SU-DHL-6 (cell line): Measurements from ENCODE around the gene SLC27A4.

Experiments
- H2AFZ ChIP-seq: fragments of 200-600 bp; sonication (generic); 2 replicates; pipeline ENCODE4 v1.6.1; 2014; ENCODE audit warnings: low read depth, mild to moderate bottlenecking, moderate library complexity, mixed read lengths, antibody characterized with exemption, low read length; ENCODE audit not compliant: severe bottlenecking
- H3F3A ChIP-seq: fragments of 200-600 bp; shearing (Covaris generic); 2 replicates; pipeline ENCODE4 v1.6.0; 2016; ENCODE audit warnings: antibody characterized with exemption, mild to moderate bottlenecking; ENCODE audit not compliant: insufficient read depth
- H3K27ac ChIP-seq: fragments of 200-600 bp; sonication (generic); 2 replicates; pipeline ENCODE4 v1.5.1; 2016; ENCODE audit warnings: low read depth, mild to moderate bottlenecking, low read length, moderate library complexity, mixed read lengths
- H3K27me3 ChIP-seq: fragments of 200-600 bp; sonication (generic), shearing (Covaris generic); 2 replicates; pipeline ENCODE4 v1.6.0; 2014; ENCODE audit warnings: mild to moderate bottlenecking, low read length
- H3K36me3 ChIP-seq: fragments of 200-600 bp; sonication (generic); 2 replicates; pipeline ENCODE4 v1.6.1; 2014; ENCODE audit warnings: mild to moderate bottlenecking, low read length, mixed read lengths
- H3K4me2 ChIP-seq: fragments of 300-600, 200-600 bp; shearing (Covaris generic), sonication (generic); 2 replicates; pipeline ENCODE4 v1.6.0; 2014; ENCODE audit warnings: low read length, low read depth, mild to moderate bottlenecking; ENCODE audit not compliant: poor library complexity, severe bottlenecking
- H3K4me3 ChIP-seq: fragments of 200-600 bp; sonication (generic); 2 replicates; pipeline ENCODE4 v1.5.1; 2014; ENCODE audit warnings: antibody characterized with exemption, low read length, mild to moderate bottlenecking, mixed read lengths; ENCODE audit not compliant: insufficient read depth, poor library complexity, severe bottlenecking
- H3K79me2 ChIP-seq: fragments of 200-600 bp; sonication (generic); 2 replicates; pipeline ENCODE4 v1.6.1; 2014; ENCODE audit warnings: mild to moderate bottlenecking, low read length, moderate library complexity; ENCODE audit not compliant: insufficient read depth
- H3K9ac ChIP-seq: fragments of 200-600 bp; sonication (generic); 2 replicates; pipeline ENCODE4 v1.7.0; 2014; ENCODE audit warnings: mild to moderate bottlenecking, low read length
- H3K9me2 ChIP-seq: fragments of 200-600 bp; sonication (generic); replicated peaks from 2 replicates; pipeline ENCODE4 v1.6.1; 2014; ENCODE audit warnings: low read length; ENCODE audit not compliant: insufficient read depth
- H3K9me3 ChIP-seq: fragments of 200-600 bp; sonication (generic); 2 replicates; pipeline ENCODE4 v1.6.1; 2014; ENCODE audit warnings: low read length, mixed read lengths; ENCODE audit not compliant: insufficient read depth
- H4K20me1 ChIP-seq: fragments of 200-600 bp; sonication (generic); 2 replicates; pipeline ENCODE4 v1.6.1; 2014; ENCODE audit warnings: low read depth, mild to moderate bottlenecking, antibody characterized with exemption, low read length, moderate library complexity, mixed read lengths
- CTCF ChIP-seq: fragments of 200-600 bp; sonication (generic); IDR thresholded peaks from one replicate; pipeline ENCODE4 v1.5.1; 2017; ENCODE audit warnings: antibody characterized with exemption, mild to moderate bottlenecking, low read length, moderate library complexity; ENCODE audit not compliant: insufficient read depth, poor library complexity, severe bottlenecking
- EZH2phosphoT487 ChIP-seq: fragments of 200-600 bp; sonication (generic), shearing (Covaris generic); conservative IDR thresholded peaks from 2 replicates; pipeline ENCODE4 v1.6.1; 2018; ENCODE audit warnings: mild to moderate bottlenecking, antibody characterized with exemption, low read length, moderate library complexity, mixed read lengths

SLC27A4 gene

GRCh38 chr9:128298535-128299482 is 41.5 kb upstream of the SLC27A4 start:
- Histone ChIP-seq H3K9ac (no peak overlapping the region), H3K27me3 (no peaks in the 10 kb centered on the region), H3K79me2 (no peaks in the 10 kb centered on the region), H3K9me3 (no peaks in the 10 kb centered on the region), H3K36me3 (no peaks in the 10 kb centered on the region), H3K9me2 (no peaks in the 10 kb centered on the region), H3K27ac (no peak overlapping the region), H4K20me1 (no peaks in the 10 kb centered on the region), H2AFZ (no peak overlapping the region), H3K4me2 (no peak overlapping the region), H3K4me3 (no peak overlapping the region), H3F3A (no peaks in the 10 kb centered on the region)
- no peak for TF ChIP-seq EZH2phosphoT487
- no peak for TF ChIP-seq CTCF

GRCh38 chr9:128304136-128304970 is 36.0 kb upstream of the SLC27A4 start:
- Histone ChIP-seq H3K4me3 (no peak overlapping the region), H2AFZ (no peak overlapping the region), H3K9me2 (no peaks in the 10 kb centered on the region), H4K20me1 (no peaks in the 10 kb centered on the region), H3K36me3 (0 out of 2 replicates have a peak, but pooled peaks cover 3% of the 10 kb centered on the region), H3K9ac (no peak overlapping the region), H3F3A (no peaks in the 10 kb centered on the region), H3K27me3 (no peaks in the 10 kb centered on the region), H3K9me3 (no peaks in the 10 kb centered on the region), H3K27ac (no peak overlapping the region), H3K4me2 (no peak overlapping the region), H3K79me2 (no peaks in the 10 kb centered on the region)
- TF ChIP-seq EZH2phosphoT487, result no peak
- TF ChIP-seq CTCF, result no peak

- Histone ChIP-seq H3K4me3 (no peak overlapping the region), H3F3A (no peaks in the 10 kb centered on the region), H3K9ac (no peak overlapping the region), H3K4me2 (no peak overlapping the region), H3K27ac (no peak overlapping the region), H3K36me3 (0 out of 2 replicates have a peak, but pooled peaks cover 3% of the 10 kb centered on the region), H3K9me3 (no peaks in the 10 kb centered on the region), H3K27me3 (no peaks in the 10 kb centered on the region), H4K20me1 (no peaks in the 10 kb centered on the region), H3K79me2 (no peaks in the 10 kb centered on the region), H3K9me2 (no peaks in the 10 kb centered on the region), H2AFZ (no peak overlapping the region)
- TF ChIP-seq CTCF (no peak), EZH2phosphoT487 (no peak)
Measured at GRCh38 chr9:128304971-128305288, 35.4 kb upstream of the SLC27A4 start.
